CD4-positive, alpha-beta T cell treated with Interleukin-1 beta for 1 hour (primary cell): ENCODE measurements around the gene ZFAND2A.
"Not testable (repeated sequence)": the region's sequence is repeated elsewhere in the genome, so short reads cannot be mapped to it uniquely, and the experiment has no call there.

ENCODE experiments used
- DNase-seq, 2 donors: peaks; one replicate each; pipeline ENCODE4 v3.0.0-alpha.2; 2020 to 2022

ZFAND2A gene

DNA sequence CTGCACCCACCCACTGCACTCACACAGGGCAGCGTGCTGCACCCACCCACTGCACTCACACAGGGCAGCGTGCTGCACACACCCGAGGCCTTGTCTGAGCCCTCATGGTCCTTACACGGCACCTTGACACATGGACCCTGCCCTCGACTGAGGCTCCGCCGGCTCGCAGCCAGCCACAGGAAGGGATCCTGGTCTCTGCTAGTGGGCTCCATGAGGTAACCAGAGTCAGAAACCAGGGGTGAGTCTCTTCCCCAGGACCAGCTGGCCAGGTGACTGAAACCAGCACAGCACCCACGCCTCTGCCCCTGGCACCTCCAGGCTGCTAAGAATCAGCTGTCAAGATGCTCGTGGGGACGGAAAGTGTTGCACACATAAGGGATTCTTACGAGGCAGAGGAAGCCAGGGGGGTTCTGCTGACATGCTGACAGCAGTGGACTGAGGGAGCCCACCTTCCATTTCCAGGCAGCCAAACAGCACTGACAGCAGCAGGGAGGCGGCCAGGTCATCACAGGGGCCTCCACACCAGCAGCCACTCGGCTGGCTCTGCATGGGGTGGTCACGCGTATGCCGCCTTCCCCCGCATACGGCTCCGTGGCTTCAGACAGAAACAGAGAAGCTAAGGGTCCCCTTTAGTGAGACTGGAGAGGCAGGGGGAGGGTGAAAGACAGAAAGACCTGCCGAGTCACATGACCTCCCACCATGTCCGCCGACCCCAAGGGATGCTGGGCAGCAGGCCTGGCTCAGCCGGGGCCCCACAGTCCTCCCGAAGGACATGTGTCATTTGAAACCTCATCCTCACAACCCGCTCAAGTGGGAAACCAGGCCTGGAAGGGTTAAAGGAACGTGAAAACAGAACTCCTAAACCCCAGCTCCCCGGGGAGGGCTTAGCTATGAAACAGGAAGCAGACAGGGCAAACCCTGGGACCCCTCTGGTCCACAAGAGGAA, 37.8 kb downstream of the ZFAND2A start:
- no peak for DNase-seq

GRCh38 chr7:1121476-1121875, 38.5 kb downstream of the ZFAND2A start:
- DNase-seq = no peak

GRCh38 chr7:1120791-1121190, 39.2 kb downstream of the ZFAND2A start:
- DNase-seq = no peak

DNA sequence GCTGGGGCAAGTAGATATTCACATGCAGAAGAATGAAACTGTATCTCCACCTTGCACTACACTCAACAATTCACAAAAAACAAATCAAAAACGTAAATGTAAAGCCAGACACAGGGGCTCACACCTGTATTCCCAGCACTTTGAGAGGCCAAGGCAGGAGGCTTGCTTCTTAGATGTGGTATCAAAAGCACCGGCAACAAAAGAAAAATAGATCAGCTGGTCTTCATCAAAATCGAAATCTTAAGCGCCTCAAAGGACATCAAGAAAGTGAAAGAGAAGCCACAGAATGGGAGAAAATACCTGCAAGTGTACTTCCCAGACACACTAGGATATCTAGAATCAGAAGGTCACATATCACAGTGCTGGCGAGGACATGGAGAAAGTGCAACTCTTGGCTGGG, 40.8 kb downstream of the ZFAND2A start:
- DNase-seq = no peak

DNA sequence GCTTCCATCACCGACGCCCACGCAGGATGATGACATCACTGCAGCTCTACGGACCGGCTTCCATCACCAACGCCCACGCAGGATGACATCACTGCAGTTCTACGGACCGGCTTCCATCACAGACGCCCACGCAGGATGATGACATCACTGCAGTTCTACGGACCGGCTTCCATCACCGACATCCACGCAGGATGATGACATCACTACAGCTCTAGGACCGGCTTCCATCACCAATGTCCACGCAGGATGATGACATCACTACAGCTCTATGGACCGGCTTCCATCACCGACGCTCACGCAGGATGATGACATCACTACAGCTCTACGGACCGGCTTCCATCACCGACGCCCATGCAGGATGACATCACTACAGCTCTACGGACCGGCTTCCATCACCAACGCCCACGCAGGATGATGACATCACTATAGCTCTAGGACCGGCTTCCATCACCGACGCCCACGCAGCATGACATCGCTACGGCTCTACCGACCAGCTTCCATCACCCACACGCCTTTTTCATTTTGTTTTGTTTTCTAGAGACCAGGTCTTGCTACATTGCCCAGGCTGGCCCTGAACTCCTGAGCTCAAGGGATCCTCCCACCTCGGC, 42.6 kb downstream of the ZFAND2A start:
- no peak for DNase-seq

GRCh38 chr7:1116383-1117008, 43.5 kb downstream of the ZFAND2A start:
- DNase-seq = not testable (repeated sequence)

GRCh38 chr7:1115171-1116045, 44.6 kb downstream of the ZFAND2A start:
- DNase-seq = not testable (repeated sequence)

GRCh38 chr7:1114505-1114904, 45.5 kb downstream of the ZFAND2A start:
- DNase-seq = no peak

DNA sequence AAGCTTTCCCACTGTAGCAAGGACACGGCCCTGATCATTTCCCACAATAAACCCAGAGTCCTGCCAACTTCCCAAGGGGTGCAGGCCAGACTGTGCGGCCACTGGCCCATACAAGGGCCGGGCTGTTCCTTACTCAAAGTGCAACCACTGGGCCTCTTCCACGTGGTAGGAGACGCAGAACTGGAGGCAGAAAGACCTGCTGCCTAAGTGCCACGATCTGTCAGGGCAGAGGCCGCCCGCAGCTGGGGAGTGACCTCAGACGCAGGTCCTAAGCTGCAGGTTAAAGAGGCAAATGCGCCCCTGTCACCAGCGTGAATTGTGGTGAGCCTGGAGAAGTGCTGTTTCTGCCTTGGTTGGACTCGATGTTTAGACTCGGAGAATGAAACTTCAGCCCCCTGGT, 45.9 kb downstream of the ZFAND2A start:
- no peak for DNase-seq

GRCh38 chr7:1113548-1113885, 46.5 kb downstream of the ZFAND2A start:
- no peak for DNase-seq

DNA sequence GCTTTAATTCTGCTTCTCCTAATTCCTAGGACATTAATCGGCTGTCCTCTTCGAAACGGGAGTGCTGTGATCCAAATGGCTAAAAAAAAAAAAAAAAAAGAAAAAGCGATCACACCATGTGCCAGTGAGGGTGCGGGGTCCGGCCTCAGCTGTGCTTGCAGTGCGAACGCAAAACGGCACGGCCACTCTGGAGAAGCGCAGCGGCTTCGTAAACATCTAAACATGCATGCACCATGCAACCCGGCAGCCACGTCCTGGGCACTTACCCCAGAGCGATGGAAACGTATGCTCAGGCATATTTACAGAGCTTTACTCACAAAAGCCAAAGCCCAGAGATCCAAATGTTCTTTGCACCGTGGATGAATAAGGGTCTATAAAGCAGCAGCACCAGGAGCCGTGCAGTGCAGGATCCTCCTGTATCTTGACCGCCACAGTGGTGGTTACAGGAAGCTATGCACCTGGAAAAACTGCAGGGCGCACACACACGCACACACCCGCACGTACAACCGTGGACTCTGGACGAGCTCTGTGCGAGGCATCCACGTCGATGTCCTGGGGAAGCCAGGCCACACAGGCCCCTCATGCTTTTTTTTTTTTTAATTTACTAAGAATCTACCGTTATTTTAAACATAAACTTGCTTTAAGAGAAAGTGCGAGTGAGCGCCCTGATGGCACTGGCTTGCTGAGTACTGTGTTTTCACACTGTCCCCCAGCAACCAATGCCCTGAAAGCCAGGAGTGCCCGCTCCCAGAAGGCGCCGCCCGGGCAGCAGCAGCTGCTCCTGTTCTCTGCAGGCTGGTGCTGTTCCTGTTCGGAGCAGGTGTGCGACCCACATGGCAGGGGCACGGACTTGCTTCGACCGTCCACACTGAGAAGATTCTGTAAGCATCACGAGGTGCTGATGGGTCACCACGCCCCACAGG, 47.1 kb downstream of the ZFAND2A start:
- DNase-seq = no peak

- DNase-seq = no peak
Observed at GRCh38 chr7:1112109-1112508, 47.9 kb downstream of the ZFAND2A start.

- no peak for DNase-seq
Observed at GRCh38 chr7:1111156-1111555, 48.8 kb downstream of the ZFAND2A start.

- no peak for DNase-seq
Observed at GRCh38 chr7:1110358-1110757, 49.6 kb downstream of the ZFAND2A start.

- no peak for DNase-seq
Observed at GRCh38 chr7:1109581-1110310, 50.2 kb downstream of the ZFAND2A start.

DNA sequence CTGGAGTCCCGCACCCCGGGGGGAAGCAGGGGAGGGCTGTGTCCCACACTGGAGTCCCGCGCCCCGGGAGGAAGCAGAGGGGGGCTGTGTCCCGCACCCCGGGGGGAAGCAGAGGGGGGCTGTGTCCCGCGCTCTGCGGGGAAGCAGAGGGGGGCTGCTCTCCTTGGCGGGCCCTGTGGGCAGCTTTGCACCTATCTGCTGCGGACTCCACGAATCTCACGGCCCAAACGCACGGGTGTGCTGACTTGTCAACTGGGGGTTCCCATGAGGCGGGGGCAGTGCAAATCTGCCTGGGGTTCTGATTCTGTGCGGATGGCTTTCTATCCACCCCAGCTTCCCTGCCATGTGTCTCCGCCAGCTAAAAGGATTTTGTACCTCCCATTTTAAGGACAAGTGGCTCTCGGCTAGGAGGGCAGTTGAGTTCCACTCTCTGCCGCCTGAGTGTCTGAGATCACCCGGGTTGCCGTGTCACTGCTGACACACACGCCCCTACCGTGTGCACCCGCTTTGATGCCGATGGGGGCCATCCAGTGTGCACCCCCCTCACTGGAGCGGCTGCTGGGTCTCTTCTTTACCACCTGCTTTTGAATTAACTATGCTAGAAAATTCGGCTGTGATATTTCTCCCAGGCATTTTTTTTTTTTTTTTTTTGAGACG, 51.6 kb downstream of the ZFAND2A start:
- DNase-seq = no peak

- no peak for DNase-seq
Observed at GRCh38 chr7:1106793-1107421, 53.1 kb downstream of the ZFAND2A start.

GRCh38 chr7:1106063-1106792, 53.8 kb downstream of the ZFAND2A start:
- DNase-seq = no peak

DNA sequence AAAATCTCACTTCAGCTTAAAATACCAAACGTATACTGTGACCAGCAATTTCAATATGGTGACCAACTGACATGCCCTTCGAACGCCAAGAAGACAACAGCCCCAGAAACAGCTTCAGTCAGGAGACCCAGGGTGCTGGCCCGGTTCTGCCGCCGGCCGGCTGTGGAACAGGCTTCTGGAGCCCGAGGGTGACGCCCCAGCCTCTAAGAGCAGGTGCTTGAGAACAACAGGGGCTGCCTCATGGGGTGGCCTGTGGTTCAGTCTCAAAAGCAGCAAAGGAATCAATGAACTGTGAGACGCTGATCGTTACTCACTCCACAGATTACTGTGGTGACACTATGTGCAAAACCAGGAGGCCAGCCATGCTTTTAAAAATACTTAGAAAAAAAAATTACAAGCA, 54.8 kb downstream of the ZFAND2A start:
- DNase-seq = no peak
